ENCODE data around the gene ANTXR1.

The ANTXR1 gene

DNA sequence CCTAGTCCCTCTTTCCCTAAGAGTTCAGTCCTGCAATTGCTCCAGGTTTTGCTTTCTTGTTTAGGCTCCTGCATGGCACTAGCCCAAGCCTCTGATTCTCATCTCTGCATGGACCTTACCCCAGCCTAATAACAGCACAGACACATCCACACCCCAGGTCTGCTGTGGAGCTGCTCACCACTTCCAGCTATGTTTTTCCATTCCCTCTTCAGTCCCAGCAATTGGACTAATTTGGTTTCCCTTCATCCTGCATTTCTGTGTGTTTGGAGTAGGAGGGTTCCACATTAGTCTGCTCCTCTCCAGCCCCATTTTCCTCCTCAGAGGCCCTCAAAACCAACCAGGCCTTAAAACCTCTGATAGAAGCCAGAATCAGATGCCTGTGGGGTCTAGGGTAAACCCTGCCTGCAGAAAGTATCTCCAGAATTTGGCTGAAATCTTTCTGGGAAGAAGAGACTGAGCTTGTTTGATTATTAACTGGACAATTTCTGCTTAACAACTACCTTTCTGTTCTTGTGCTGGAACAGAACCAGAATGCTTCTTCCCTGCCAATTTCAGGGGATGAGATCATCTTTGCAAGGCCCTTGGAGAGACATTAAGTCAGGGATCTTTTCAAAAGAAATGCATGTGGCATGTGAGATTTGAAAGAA is 278.1 kb downstream of the ANTXR1 start:
- H3K36me3 Mint-ChIP-seq (ENCODE audit: low read depth), result no peaks in the 10 kb centered on the region
- H3K27me3 Mint-ChIP-seq (ENCODE audit: low read depth), result no peaks in the 10 kb centered on the region
- H3K27ac Mint-ChIP-seq, result peak overlapping the region; percentile 57 to 93 (median 91)
- no peak overlapping the region for H3K4me3 Mint-ChIP-seq
- peaks cover 5% of the 10 kb centered on the region for H3K9me3 Mint-ChIP-seq
- no peak for TF ChIP-seq CTCF (IDR thresholded peaks at IDR 0.05; ENCODE audit: unreplicated experiment in 3 of 3)
- H3K4me1 Mint-ChIP-seq, result peaks cover 35% of the 10 kb centered on the region

DNA sequence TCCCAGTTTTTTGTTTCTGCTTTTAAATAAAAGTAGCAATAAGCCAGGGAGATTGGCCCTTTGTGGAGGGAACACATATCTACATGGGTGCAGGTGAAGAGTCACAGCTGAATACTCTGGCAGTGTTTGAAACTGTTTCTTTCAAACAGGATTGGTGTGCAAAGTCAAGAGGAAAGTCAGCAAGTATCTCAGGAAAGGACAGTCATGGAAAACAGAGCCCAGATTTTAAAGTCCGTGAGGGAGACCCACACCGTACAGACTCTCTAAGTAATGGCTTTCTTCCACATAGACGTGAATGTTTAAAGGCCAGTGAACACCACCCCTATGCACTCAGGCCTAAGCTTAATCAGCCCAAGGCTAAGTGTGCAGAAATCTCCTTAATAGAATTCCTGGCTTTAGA is 278.7 kb downstream of the ANTXR1 start:
- Mint-ChIP-seq H3K27me3 (ENCODE audit: low read depth) (peaks cover 4% of the 10 kb centered on the region), H3K4me1 (peaks cover 33% of the 10 kb centered on the region), H3K36me3 (ENCODE audit: low read depth) (no peaks in the 10 kb centered on the region), H3K9me3 (peaks cover 5% of the 10 kb centered on the region), H3K4me3 (no peak overlapping the region), H3K27ac (peak overlapping the region; percentile 57 to 93 (median 91))
- no peak for TF ChIP-seq CTCF (IDR thresholded peaks at IDR 0.05; ENCODE audit: unreplicated experiment in 3 of 3)

DNA sequence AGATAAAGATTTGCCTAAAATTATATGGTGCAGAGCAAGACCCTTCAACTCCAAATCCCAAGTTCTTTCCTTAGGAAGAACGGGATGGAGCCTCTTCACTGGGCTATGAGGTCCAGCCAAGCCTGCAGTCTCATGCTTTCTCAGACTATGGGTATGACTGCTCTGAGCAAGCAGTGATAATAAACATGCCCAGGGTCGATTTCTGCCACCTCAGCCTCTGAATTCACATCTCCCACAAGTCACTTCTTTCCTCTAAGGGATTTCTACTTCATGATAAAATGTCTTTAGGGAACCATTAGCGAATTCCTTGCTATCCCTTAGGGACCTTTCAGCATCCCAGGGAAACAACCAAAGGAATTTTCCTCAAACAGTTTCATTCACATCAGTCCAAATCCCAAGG is 279.3 kb downstream of the ANTXR1 start:
- H3K27me3 Mint-ChIP-seq (ENCODE audit: low read depth), result peaks cover 6% of the 10 kb centered on the region
- H3K27ac Mint-ChIP-seq, result peak overlapping the region in 2 of 3 experiments; percentile 91 to 93
- no peaks in the 10 kb centered on the region for H3K36me3 Mint-ChIP-seq (ENCODE audit: low read depth)
- H3K4me3 Mint-ChIP-seq, result no peak overlapping the region
- H3K9me3 Mint-ChIP-seq, result peaks cover 5% of the 10 kb centered on the region
- H3K4me1 Mint-ChIP-seq, result peaks cover 33% of the 10 kb centered on the region
- TF ChIP-seq CTCF (IDR thresholded peaks at IDR 0.05; ENCODE audit: unreplicated experiment in 3 of 3), result no peak

DNA sequence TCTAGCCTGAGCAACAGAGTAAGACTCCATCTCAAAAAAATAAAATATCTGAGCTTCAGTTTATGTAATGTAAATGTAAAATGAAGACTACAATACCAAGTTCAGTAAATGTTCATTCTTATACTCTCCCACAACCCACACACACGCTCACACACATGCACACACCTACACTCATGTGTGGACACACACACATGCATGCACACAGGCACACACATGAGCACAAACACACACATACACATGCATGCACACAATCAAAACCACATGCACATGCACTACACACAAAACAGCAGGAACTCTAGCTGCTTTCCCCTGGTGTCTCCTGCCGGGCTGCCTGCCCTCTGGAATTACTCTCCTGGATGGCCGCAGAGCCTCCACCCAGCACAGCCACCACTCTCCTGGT is 283.4 kb downstream of the ANTXR1 start:
- no peak for TF ChIP-seq CTCF (IDR thresholded peaks at IDR 0.05; ENCODE audit: unreplicated experiment in 3 of 3)
- H3K27ac Mint-ChIP-seq, result peak overlapping the region in 2 of 3 experiments; percentile 10 to 42
- H3K4me3 Mint-ChIP-seq, result no peak overlapping the region
- no peaks in the 10 kb centered on the region for H3K36me3 Mint-ChIP-seq (ENCODE audit: low read depth)
- H3K4me1 Mint-ChIP-seq, result peaks cover 30% of the 10 kb centered on the region
- H3K27me3 Mint-ChIP-seq (ENCODE audit: low read depth), result peaks cover 25% of the 10 kb centered on the region
- H3K9me3 Mint-ChIP-seq, result peaks cover 5% of the 10 kb centered on the region

DNA sequence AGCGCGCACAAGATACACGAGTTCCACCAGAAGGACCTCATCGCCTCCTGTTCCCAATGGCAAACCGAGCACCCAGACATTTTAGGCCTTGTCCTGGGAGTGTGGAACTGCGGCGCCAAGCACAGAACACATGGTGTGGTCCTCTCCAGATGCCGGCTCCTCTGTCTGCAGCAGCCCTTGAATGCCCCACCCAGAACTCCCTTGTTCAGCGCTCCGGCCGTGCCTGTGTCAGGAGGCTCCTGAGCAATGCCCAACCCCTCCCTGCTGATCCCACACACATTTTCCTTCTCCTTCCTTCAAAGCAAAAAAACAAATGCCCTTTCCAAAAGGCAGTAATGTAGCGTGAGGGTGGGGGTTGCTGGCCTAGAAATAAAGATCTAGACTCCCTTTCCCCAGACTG is 284.2 kb downstream of the ANTXR1 start:
- no peak overlapping the region for H3K4me3 Mint-ChIP-seq
- peak overlapping the region in 1 of 3 experiments; percentile 42 for H3K27ac Mint-ChIP-seq
- H3K9me3 Mint-ChIP-seq, result peaks cover 5% of the 10 kb centered on the region
- H3K4me1 Mint-ChIP-seq, result peaks cover 22% of the 10 kb centered on the region
- TF ChIP-seq CTCF (IDR thresholded peaks at IDR 0.05; ENCODE audit: unreplicated experiment in 3 of 3), result no peak
- H3K27me3 Mint-ChIP-seq (ENCODE audit: low read depth), result peaks cover 25% of the 10 kb centered on the region
- no peaks in the 10 kb centered on the region for H3K36me3 Mint-ChIP-seq (ENCODE audit: low read depth)

GRCh38 chr2:69298261-69298660 is 285.3 kb downstream of the ANTXR1 start:
- no peaks in the 10 kb centered on the region for H3K36me3 Mint-ChIP-seq (ENCODE audit: low read depth)
- peak overlapping the region in 1 of 3 experiments; percentile 59 for H3K27ac Mint-ChIP-seq
- H3K27me3 Mint-ChIP-seq (ENCODE audit: low read depth), result peaks cover 29% of the 10 kb centered on the region
- peaks cover 7% of the 10 kb centered on the region for H3K9me3 Mint-ChIP-seq
- peaks cover 19% of the 10 kb centered on the region for H3K4me1 Mint-ChIP-seq
- H3K4me3 Mint-ChIP-seq, result no peak overlapping the region
- no peak for TF ChIP-seq CTCF (IDR thresholded peaks at IDR 0.05; ENCODE audit: unreplicated experiment in 3 of 3)
